PC-9 (cell line): ENCODE results near the gene PKN2.

Experiments used
- CTCF ChIP-seq: fragments of 200-600 bp; sonication (generic); conservative IDR thresholded peaks from 2 replicates; pipeline ENCODE4 v1.6.1; 2017; ENCODE audit warnings: mixed run types, antibody characterized with exemption, mild to moderate bottlenecking, moderate library complexity
- EZH2 ChIP-seq: fragments of 200-600 bp; sonication (generic); IDR thresholded peaks from 2 replicates; pipeline ENCODE4 v1.8.0; 2017; ENCODE audit warnings: antibody characterized with exemption, low read depth

GRCh38 chr1:88640060-88640459, 44.0 kb upstream of the PKN2 start:
- TF ChIP-seq CTCF (no peak), EZH2 (no peak)
